ENCODE results near the gene CCDC54. TPM values are rescaled to one million over a fixed set of nuclear protein-coding genes. Genes with fewer than 3 reads are reported as not detected.

CCDC54 gene
- total and polyA plus RNA-seq, 8 donors: not detected

GRCh38 chr3:107401301-107401700 lies 24.1 kb downstream of the CCDC54 start:
- Histone ChIP-seq H3K36me3 (no peaks in the 10 kb centered on the region), H3K9me3 (no peaks in the 10 kb centered on the region), H3K4me1 (no peaks in the 10 kb centered on the region), H3K27ac (no peak overlapping the region), H3K4me3 (no peak overlapping the region), H3K27me3 (peaks cover 0 to 2% (median 0%) of the 10 kb centered on the region in 3 donors)
- intact Hi-C loops (cut with DNase I; ENCODE audit: low total_unique reads): no loop called here
- DNase-seq: no peak
- WGBS, 5 donors: 53 to 79% (median 70%) methylated on average over 1 of the region's 1 CpG
- TF ChIP-seq POLR2A (IDR thresholded peaks at IDR 0.05) (no peak), POLR2AphosphoS5 (IDR thresholded peaks at IDR 0.05) (no peak), CTCF (IDR thresholded peaks at IDR 0.05) (no peak), EP300 (IDR thresholded peaks at IDR 0.05) (no peak)

- no peaks in the 10 kb centered on the region for H3K4me1 ChIP-seq
- TF ChIP-seq POLR2A (IDR thresholded peaks at IDR 0.05): no peak
- no peak for TF ChIP-seq POLR2AphosphoS5 (IDR thresholded peaks at IDR 0.05)
- no peak for TF ChIP-seq CTCF (IDR thresholded peaks at IDR 0.05)
- TF ChIP-seq EP300 (IDR thresholded peaks at IDR 0.05): no peak
- no peak overlapping the region for H3K27ac ChIP-seq
- intact Hi-C loops (cut with DNase I; ENCODE audit: low total_unique reads): no loop called here
- H3K36me3 ChIP-seq: no peaks in the 10 kb centered on the region
- no peak for DNase-seq
- H3K4me3 ChIP-seq: no peak overlapping the region
- peaks cover 0 to 2% (median 0%) of the 10 kb centered on the region in 3 donors for H3K27me3 ChIP-seq
- 92 to 98% (median 93%) methylated on average over 3 of the region's 3 CpGs for whole genome bisulfite sequencing, 5 donors
- no peaks in the 10 kb centered on the region for H3K9me3 ChIP-seq
Measured at GRCh38 chr3:107402214-107402613, 25.0 kb downstream of the CCDC54 start.

DNA sequence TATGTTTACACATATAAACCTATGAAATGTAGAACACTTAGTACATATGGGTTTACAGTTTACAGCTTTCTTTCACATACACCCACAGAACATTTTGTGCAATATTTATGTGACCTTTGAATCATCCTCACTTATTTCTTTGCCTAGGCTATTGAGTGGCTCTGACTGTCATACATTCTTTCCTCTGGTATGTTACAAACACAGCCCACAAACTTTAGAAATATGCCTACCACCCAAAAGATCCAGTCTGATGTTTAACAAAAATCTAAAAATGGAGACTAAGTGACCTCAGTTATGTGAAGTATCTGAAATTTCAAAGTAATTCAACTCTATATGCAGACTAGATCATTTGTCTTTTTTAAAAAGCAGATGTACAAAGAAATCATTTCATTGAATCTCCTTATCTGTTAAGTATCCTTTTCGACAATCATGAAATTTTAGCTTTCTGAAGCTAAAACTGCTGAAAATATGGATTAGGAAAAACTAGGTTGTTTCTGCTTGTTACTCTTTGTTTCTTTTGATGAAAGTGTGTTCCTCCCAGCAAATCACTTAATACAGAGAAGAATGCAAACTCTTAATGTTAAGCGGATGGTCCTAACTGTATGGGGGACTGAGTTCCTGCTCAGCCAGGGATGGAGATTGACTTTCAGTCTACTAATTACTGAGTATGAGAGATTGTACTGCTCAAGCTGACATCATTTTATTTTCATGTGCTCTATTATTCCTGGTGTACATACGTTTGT lies 27.7 kb downstream of the CCDC54 start:
- WGBS, 5 donors: 79 to 86% (median 81%) methylated on average over 3 of the region's 3 CpGs
- H3K4me3 ChIP-seq: no peak overlapping the region
- H3K4me1 ChIP-seq: no peaks in the 10 kb centered on the region
- no peak for TF ChIP-seq EP300 (IDR thresholded peaks at IDR 0.05)
- no peak for TF ChIP-seq POLR2A (IDR thresholded peaks at IDR 0.05)
- no peak for TF ChIP-seq CTCF (IDR thresholded peaks at IDR 0.05)
- no peak for TF ChIP-seq POLR2AphosphoS5 (IDR thresholded peaks at IDR 0.05)
- H3K9me3 ChIP-seq: peaks cover 0 to 15% (median 11%) of the 10 kb centered on the region in 4 donors
- no peaks in the 10 kb centered on the region for H3K27me3 ChIP-seq
- intact Hi-C loops (cut with DNase I; ENCODE audit: low total_unique reads): no loop called here
- no peaks in the 10 kb centered on the region for H3K36me3 ChIP-seq
- H3K27ac ChIP-seq: no peak overlapping the region
- no peak for DNase-seq

- 25 to 40% (median 31%) methylated on average over 2 of the region's 2 CpGs for WGBS, 5 donors
- TF ChIP-seq EP300 (IDR thresholded peaks at IDR 0.05) (no peak), POLR2A (IDR thresholded peaks at IDR 0.05) (no peak), POLR2AphosphoS5 (IDR thresholded peaks at IDR 0.05) (no peak), CTCF (IDR thresholded peaks at IDR 0.05) (no peak)
- Histone ChIP-seq H3K36me3 (no peaks in the 10 kb centered on the region), H3K4me3 (no peak overlapping the region), H3K27me3 (no peaks in the 10 kb centered on the region), H3K4me1 (no peaks in the 10 kb centered on the region), H3K9me3 (peaks cover 0 to 15% (median 13%) of the 10 kb centered on the region in 4 donors), H3K27ac (no peak overlapping the region)
- no peak for DNase-seq
- intact Hi-C loops (cut with DNase I; ENCODE audit: low total_unique reads): no loop called here
Measured at GRCh38 chr3:107407355-107407754, 30.1 kb downstream of the CCDC54 start.

Data from stomach (tissue), 9 donors.